Stimulated activated CD8-positive, alpha-beta memory T cell treated with anti-CD3 and anti-CD28 coated beads, Interleukin-4, amount 100 ng/mL, for 48 hours (primary cell): ENCODE data around the gene CNGB1.
"Not testable (repeated sequence)": the region's sequence is repeated elsewhere in the genome, so short reads cannot be mapped to it uniquely, and the experiment has no call there.

Experiments
- DNase-seq: peaks from one replicate; pipeline ENCODE4 v3.0.0-alpha.2; 2020

The CNGB1 gene

GRCh38 chr16:57883480-57883879 is 87.4 kb downstream of the CNGB1 start:
- DNase-seq: no peak

- DNase-seq: no peak
Observed at GRCh38 chr16:57882792-57883191, 88.1 kb downstream of the CNGB1 start.

- no peak for DNase-seq
Observed at GRCh38 chr16:57882206-57882605, 88.7 kb downstream of the CNGB1 start.

GRCh38 chr16:57878586-57878985 is 92.3 kb downstream of the CNGB1 start:
- DNase-seq: no peak

- DNase-seq: no peak
Observed at GRCh38 chr16:57876210-57876609, 94.7 kb downstream of the CNGB1 start.

- no peak for DNase-seq
Observed at GRCh38 chr16:57875347-57875746, 95.6 kb downstream of the CNGB1 start.

- no peak for DNase-seq
Observed at GRCh38 chr16:57873218-57873617, 97.7 kb downstream of the CNGB1 start.

GRCh38 chr16:57872764-57873163 is 98.2 kb downstream of the CNGB1 start:
- not testable (repeated sequence) for DNase-seq

- no peak for DNase-seq
Observed at GRCh38 chr16:57871456-57871855, 99.5 kb downstream of the CNGB1 start.

- no peak for DNase-seq
Observed at GRCh38 chr16:57870753-57871454, 100.0 kb downstream of the CNGB1 start.

- DNase-seq: no peak
Observed at GRCh38 chr16:57868913-57869520, 101.9 kb downstream of the CNGB1 start.

GRCh38 chr16:57867000-57867561 is 103.8 kb downstream of the CNGB1 start:
- DNase-seq: no peak

- DNase-seq: no peak
Observed at GRCh38 chr16:57866529-57866918, 104.4 kb downstream of the CNGB1 start.

GRCh38 chr16:57865746-57866528 is 105.0 kb downstream of the CNGB1 start:
- no peak for DNase-seq

- DNase-seq: no peak
Observed at GRCh38 chr16:57863434-57864160, 107.3 kb downstream of the CNGB1 start.

- no peak for DNase-seq
Observed at GRCh38 chr16:57862698-57863433, 108.1 kb downstream of the CNGB1 start.

GRCh38 chr16:57859331-57859730 is 111.6 kb downstream of the CNGB1 start:
- no peak for DNase-seq

GRCh38 chr16:57858635-57859034 is 112.3 kb downstream of the CNGB1 start:
- DNase-seq: no peak

- DNase-seq: not testable (repeated sequence)
Observed at GRCh38 chr16:57857991-57858390, 112.9 kb downstream of the CNGB1 start.

- no peak for DNase-seq
Observed at GRCh38 chr16:57855188-57855587, 115.7 kb downstream of the CNGB1 start.

GRCh38 chr16:57852189-57852588 is 118.7 kb downstream of the CNGB1 start:
- no peak for DNase-seq

GRCh38 chr16:57848181-57848580 is 122.7 kb downstream of the CNGB1 start:
- no peak for DNase-seq
